ENCODE measurements around the gene RPL27A.

GRCh38 chr11:8698379-8698851 lies 15.8 kb downstream of the RPL27A start:
- TF ChIP-seq CTCF (IDR thresholded peaks at IDR 0.05), result no peak
- no peak for TF ChIP-seq CHD2 (IDR thresholded peaks at IDR 0.05; ENCODE audit: low read length, partially characterized antibody)
- no peak for TF ChIP-seq YY1 (IDR thresholded peaks at IDR 0.05; ENCODE audit: low read depth)
- TF ChIP-seq USF1 (IDR thresholded peaks at IDR 0.05; ENCODE audit: borderline replicate concordance, low read depth), result no peak
- no peak for TF ChIP-seq RAD21 (IDR thresholded peaks at IDR 0.05; ENCODE audit: low read length)
- TF ChIP-seq PBX3 (IDR thresholded peaks at IDR 0.05), result no peak
- no peak for TF ChIP-seq EP300 (IDR thresholded peaks at IDR 0.05; ENCODE audit: borderline replicate concordance in 1 of 2, low read depth in 1 of 2, low read length in 1 of 2)
- TF ChIP-seq RFX5 (IDR thresholded peaks at IDR 0.05; ENCODE audit: low read length), result no peak
- no peak for TF ChIP-seq ZBTB33 (IDR thresholded peaks at IDR 0.05; ENCODE audit: borderline replicate concordance, low read depth)
- TF ChIP-seq POLR2AphosphoS5 (IDR thresholded peaks at IDR 0.05; ENCODE audit: low read depth, low read length), result no peak
- no peak for TF ChIP-seq RCOR1 (IDR thresholded peaks at IDR 0.05; ENCODE audit: low read length)
